Measurements from ENCODE around the gene SART1.

The SART1 gene

DNA sequence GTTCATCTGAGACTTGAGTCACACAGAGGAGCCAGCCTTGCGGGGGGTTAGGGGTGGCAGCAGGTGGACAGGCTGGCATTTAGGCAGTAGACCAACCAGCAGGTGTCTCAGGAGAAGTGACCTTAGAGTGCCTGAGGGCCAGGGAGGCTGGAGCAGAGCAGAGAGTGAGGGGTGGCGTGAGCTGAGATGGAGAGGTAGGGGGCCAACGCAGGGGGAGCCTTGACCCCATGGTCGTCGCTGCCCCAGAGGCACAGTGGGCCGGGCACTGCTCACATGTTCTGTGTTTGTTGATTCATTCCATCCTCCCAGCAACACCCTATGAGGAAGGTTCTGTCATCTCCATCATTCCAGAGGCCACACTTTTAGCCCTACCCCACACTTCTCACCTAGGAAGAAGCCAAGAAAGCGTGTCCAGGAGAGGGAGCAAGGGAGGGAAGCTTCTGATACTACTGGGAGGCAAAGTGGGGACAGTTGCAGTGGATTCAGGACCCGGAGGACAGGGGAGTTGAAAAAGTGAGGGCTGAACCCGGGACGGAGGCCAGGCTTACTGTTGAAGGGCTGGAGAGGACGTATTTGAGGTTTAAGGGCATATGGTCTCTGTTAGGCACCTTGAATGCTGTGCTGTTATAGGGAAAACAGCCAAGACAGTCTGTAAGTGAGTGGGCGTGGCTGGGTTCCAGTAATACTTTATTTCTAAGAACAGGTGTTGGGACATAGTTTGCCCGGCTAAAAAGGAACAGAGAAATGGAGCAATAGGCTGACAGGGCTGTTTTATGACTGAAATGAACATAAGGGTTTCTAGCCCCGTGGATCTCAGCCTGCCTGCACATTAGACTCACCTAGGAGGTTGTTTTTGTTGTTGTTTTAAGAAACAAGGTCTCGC, 7.3 kb downstream of the SART1 start:
- peaks cover 90% of the 10 kb centered on the region for H3K36me3 Mint-ChIP-seq
- H3K4me1 Mint-ChIP-seq = peaks cover 31% of the 10 kb centered on the region
- H3K9me3 Mint-ChIP-seq = no peaks in the 10 kb centered on the region
- ATAC-seq = no peak
- peak overlapping the region; percentile 35 for H3K27ac Mint-ChIP-seq
- DNase-seq (ENCODE audit: low spot score in 2 of 2) = no peak
- no peak overlapping the region for H3K4me3 Mint-ChIP-seq

DNA sequence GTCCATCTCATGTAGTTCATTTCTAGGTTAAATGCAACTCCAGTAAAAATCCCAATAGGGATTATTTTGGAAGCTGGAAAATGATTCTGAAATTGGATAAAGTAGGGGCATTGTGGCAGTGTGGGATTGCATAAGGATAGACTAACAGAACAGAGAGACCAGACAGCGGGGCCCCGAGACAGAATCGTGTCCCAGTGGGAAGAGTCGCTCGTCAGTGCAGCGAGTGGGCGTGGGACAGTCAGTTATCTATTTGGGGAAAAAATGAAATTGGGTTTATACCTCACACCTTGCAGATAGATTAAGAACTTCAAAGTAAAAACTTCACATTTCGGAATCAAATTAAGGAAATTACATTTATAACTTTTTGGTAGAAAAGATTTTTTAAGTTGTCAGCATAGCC, 10.6 kb downstream of the SART1 start:
- no peak for DNase-seq (ENCODE audit: low spot score in 2 of 2)
- Mint-ChIP-seq H3K9me3 (no peaks in the 10 kb centered on the region), H3K4me1 (peaks cover 29% of the 10 kb centered on the region), H3K36me3 (peaks cover 90% of the 10 kb centered on the region), H3K4me3 (no peak overlapping the region), H3K27ac (no peak overlapping the region)
- no peak for ATAC-seq

DNA sequence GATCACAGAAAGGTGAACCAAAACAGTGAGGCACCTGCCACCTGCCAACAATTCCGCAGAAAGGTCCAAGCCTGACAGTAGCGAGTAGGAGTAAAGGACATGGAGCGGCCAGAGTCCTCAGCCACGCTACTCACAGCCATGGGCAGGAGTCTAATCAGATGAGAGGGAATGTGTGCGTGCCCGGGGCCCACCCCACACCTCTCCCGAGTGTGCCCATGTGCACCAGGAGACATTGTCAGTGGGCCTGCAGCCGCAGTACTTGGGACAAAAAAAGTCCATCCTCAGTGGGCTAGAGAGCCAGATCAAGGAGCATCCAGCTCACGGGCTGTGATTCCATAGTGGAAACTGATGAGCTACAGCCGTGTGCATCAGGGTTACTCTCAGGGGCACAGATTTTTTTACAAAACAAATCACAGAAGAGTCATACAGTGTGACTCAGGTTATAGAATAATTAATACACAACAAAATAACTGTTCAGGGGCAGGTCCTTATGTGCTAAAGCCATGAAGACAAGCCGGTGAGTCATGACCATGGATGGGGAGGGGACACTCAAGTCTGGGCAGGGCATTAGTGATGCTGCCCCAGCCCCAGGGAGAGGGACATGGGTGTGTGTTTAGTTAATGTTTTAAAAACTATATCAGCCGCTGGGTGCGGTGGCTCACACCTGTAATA, 12.0 kb downstream of the SART1 start:
- DNase-seq (ENCODE audit: low spot score in 2 of 2) (no peak), ATAC-seq (no peak)
- Mint-ChIP-seq H3K4me3 (no peak overlapping the region), H3K4me1 (peaks cover 24% of the 10 kb centered on the region), H3K9me3 (no peaks in the 10 kb centered on the region), H3K36me3 (peaks cover 84% of the 10 kb centered on the region), H3K27ac (no peak overlapping the region)

DNA sequence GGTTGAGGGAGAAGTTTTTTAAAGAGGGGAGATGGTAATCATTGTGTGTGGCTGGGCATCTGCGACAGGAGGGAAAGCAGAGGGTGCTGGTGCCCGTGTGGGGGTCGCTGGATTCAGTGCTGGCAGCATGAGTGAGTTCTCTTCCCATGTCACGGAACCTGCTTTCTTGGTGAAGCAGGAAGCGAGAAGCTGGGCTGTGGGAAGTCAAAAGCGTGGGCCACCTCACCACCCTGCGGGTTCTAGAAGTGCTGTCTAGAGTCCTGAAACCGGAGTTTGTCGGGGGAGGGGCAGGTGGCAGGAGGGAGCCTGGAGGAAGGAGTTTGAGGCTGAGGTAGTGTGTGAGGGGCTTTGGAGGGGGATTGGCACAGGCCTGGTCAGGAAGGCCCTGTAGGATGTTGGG, 14.2 kb downstream of the SART1 start:
- Mint-ChIP-seq H3K36me3 (peaks cover 76% of the 10 kb centered on the region), H3K4me1 (peaks cover 13% of the 10 kb centered on the region), H3K27ac (peak overlapping the region; percentile 77), H3K4me3 (no peak overlapping the region), H3K9me3 (no peaks in the 10 kb centered on the region)
- ATAC-seq (no peak), DNase-seq (ENCODE audit: low spot score in 2 of 2) (no peak)

DNA sequence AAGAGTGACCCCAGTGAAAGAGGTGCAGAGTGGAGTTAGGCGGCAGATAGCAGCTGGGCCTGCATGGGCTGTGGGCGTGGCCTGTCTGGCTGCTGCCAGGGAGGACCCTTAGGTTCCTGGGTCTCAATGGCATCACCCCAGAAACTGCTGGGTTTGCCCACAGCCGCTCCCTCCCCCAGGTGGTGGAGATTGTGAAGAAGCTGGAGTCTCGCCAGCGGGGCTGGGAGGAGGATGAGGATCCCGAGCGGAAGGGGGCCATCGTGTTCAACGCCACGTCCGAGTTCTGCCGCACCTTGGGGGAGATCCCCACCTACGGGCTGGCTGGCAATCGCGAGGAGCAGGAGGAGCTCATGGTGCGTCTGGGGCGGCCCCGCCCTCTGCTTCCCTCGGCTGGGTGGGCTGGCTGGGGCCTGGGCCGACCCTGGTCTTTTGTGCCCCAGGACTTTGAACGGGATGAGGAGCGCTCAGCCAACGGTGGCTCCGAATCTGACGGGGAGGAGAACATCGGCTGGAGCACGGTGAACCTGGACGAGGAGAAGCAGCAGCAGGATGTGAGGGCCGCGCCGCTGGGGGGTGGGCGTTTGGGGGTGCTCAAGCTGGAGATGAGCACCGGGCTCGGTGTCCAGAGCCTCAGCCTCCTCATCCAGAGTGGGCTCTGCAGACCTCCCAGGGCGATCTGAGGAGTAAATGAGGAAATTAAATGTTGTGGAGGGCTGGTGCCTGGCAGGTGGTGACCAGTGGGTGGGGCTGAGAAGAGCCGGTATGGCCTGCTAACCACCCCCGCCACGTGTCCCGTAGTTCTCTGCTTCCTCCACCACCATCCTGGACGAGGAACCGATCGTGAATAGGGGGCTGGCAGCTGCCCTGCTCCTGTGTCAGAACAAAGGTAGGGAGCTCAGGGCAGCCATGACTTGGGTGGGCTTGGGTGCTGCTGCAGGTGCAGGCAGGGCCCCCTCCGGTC, 15.0 kb downstream of the SART1 start:
- peak overlapping the region; percentile 81 for H3K27ac Mint-ChIP-seq

DNA sequence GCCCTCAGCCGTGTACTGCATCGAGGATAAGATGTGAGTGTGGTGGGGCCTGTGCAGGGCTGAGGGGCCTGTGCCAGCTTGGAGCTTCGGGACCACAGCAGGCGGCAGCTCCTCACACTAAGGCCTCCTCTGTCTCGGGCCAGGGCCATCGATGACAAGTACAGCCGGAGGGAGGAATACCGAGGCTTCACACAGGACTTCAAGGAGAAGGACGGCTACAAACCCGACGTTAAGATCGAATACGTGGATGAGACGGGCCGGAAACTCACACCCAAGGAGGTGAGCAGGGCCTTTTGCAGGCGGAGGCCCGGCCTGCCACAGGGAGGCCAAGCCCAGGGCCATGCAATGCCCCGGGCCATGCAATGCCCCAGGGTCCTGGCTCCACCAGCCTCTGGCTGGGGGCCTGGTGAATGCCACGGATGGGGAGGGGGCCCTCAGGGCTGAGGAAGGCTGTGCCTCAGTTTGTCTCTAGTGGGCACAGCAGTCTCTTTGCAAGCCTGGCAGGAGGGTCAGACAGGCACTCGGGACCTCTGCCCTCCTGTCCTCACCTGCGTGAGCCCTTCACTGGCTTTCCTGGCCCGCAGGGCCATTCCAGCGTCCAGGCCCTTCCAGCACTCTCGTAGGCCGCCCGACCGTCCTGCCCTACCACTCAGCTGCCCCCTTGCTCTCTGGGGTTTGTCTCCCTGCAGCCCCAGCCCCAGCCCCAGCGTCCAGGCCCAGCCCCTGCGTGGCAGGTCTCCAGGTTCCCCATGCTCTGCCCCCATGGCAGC, 16.3 kb downstream of the SART1 start:
- Mint-ChIP-seq H3K9me3 (no peaks in the 10 kb centered on the region), H3K36me3 (peaks cover 71% of the 10 kb centered on the region), H3K27ac (peak overlapping the region; percentile 81), H3K4me3 (no peak overlapping the region), H3K4me1 (peaks cover 13% of the 10 kb centered on the region)
- ATAC-seq = no peak
- no peak for DNase-seq (ENCODE audit: low spot score in 2 of 2)

More for the DNA sequence above, 15.0 kb downstream of the SART1 start:
- peaks cover 82% of the 10 kb centered on the region for H3K36me3 Mint-ChIP-seq
- H3K9me3 Mint-ChIP-seq = no peaks in the 10 kb centered on the region
- H3K4me3 Mint-ChIP-seq = no peak overlapping the region
- no peak for DNase-seq (ENCODE audit: low spot score in 2 of 2)
- H3K4me1 Mint-ChIP-seq = peaks cover 13% of the 10 kb centered on the region
- ATAC-seq = no peak

DNA sequence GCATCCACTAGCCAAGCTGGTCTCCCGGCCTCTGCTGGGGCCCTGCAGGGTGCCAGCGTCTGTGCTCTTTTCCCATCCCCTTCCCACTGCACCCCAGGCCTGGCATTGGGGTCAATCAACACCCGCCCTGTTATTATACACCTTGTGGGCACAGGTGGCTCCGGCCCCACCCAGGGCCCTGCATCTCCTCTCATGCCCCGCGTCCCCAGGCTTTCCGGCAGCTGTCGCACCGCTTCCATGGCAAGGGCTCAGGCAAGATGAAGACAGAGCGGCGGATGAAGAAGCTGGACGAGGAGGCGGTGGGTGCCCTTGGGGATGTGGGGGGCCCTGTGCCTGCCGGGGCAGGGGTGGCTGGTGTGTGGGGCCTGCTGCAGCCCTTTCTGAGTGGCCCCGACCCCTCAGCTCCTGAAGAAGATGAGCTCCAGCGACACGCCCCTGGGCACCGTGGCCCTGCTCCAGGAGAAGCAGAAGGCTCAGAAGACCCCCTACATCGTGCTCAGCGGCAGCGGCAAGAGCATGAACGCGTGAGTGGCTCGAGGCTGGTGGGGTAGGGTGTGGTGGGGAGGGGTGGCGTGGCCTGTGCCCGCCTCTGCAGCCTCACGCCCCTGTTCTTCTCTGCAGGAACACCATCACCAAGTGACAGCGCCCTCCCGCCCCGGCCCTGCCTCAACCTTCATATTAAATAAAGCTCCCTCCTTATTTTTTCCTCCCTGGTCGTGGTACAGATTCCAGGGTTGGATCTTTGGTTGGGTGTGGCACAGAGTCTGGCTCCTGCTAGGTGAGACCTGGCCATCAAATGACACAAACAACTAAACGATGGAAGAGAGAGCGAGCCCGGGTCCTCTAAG, 17.1 kb downstream of the SART1 start:
- Mint-ChIP-seq H3K4me1 (peaks cover 13% of the 10 kb centered on the region), H3K4me3 (no peak overlapping the region), H3K9me3 (no peaks in the 10 kb centered on the region), H3K27ac (no peak overlapping the region), H3K36me3 (peaks cover 63% of the 10 kb centered on the region)
- no peak for DNase-seq (ENCODE audit: low spot score in 2 of 2)
- no peak for ATAC-seq

DNA sequence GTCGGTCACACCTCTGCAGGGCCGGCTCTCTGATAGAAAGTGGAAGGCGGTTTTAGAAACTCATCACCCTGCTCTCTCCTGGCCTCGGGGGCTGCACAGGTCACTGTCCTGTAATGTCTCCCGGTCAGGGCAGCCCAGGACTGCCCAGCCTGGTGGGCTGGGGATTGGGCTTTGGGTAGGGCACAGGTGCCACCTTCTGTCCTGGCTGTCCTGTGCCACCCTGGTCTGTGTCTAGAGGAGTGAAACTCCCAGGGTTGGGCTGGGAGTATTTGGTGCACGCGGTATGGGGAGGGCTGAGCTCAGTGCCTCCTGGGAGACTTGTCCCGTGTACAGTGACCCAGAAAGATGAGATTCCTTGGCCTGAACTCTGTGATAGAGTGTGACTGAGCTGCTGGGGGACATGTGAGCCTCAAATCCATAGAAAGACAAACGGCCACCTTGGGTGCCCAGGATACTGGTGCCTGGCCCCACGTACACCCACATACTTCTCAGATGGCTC, 17.8 kb downstream of the SART1 start:
- no peak overlapping the region for H3K27ac Mint-ChIP-seq
- DNase-seq (ENCODE audit: low spot score in 2 of 2) = no peak
- peaks cover 56% of the 10 kb centered on the region for H3K36me3 Mint-ChIP-seq
- H3K4me3 Mint-ChIP-seq = no peak overlapping the region
- H3K9me3 Mint-ChIP-seq = no peaks in the 10 kb centered on the region
- H3K4me1 Mint-ChIP-seq = peaks cover 13% of the 10 kb centered on the region
- ATAC-seq = no peak

DNA sequence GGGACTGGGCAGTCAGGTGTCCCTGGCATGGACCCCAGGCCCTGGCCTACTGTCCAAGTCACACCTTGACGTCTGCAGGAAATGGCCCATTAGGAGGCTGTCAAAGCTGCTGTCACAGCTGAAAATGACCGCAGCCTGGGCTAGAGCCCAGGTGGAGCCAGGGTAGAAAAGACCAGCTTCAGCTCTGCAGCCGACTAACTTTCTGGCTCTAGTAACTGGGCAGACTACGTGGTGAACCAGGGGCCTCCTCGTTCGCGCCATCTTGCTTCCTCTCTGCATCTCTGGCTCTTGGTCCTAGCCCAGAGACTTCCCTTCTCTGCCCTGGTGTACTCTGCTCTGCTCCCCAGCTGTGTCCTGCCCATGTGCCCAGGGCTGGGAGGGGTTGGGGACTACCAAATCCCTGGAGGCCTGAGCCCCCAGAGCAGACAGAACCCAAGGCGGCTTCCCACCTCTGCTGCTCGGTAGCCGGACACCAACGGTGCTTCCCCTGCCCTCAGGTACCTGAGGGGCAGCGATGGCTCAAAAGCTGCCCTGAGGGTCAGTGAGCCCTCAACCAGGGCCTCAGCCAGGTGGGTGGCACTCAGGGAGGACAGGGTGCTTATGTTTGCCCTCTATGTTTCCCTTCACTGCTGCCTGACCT, 19.7 kb downstream of the SART1 start:
- ATAC-seq (no peak), DNase-seq (ENCODE audit: low spot score in 2 of 2) (no peak)
- Mint-ChIP-seq H3K4me1 (peaks cover 3% of the 10 kb centered on the region), H3K27ac (peak overlapping the region; percentile 37), H3K36me3 (peaks cover 37% of the 10 kb centered on the region), H3K4me3 (no peak overlapping the region), H3K9me3 (no peaks in the 10 kb centered on the region)

DNA sequence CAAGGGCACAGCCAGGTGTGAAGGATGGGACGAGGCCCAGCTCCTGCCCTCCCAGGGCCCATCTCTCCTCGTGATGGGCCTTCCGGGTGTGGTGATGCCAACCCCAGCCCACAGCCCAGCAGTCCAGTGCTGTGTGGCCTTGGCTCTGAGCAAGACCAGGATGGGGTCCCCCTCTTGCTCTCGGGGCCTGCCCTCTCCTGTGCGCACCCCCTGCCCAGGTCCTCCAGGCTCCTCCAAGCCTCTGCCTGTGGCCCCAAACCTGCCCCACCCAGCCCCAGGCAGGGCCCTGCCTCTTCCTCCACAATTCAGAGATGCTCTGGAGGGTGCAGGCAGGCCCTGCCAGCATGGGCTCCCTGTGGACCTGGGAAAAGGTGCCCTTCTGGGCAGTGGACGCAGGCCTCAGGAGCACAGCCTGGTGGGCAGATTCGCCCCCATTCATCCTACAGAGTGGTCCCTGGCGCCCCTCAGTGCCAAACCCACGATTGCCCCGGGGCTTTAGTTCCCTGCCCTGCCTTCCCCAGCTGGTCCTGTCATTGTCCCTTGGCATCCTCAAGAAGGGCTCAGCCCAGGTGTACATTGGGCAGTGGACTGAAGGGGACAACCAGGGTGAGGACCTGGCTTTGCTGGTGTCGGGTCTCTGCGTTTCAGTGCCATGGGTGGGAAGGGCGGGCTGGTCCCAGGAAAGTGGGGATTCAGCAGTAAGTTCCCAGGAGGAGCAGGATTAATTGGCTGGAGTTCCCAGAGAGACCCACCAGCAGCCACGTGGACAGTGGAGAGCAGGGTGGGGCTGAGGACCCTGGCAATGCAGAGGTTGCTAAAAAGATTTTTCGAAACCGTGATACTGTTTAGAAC, 20.7 kb downstream of the SART1 start:
- Mint-ChIP-seq H3K36me3 (peaks cover 27% of the 10 kb centered on the region), H3K9me3 (no peaks in the 10 kb centered on the region), H3K4me1 (no peaks in the 10 kb centered on the region), H3K27ac (no peak overlapping the region), H3K4me3 (no peak overlapping the region)
- ATAC-seq (peak; percentile 20), DNase-seq (ENCODE audit: low spot score in 2 of 2) (no peak)

DNA sequence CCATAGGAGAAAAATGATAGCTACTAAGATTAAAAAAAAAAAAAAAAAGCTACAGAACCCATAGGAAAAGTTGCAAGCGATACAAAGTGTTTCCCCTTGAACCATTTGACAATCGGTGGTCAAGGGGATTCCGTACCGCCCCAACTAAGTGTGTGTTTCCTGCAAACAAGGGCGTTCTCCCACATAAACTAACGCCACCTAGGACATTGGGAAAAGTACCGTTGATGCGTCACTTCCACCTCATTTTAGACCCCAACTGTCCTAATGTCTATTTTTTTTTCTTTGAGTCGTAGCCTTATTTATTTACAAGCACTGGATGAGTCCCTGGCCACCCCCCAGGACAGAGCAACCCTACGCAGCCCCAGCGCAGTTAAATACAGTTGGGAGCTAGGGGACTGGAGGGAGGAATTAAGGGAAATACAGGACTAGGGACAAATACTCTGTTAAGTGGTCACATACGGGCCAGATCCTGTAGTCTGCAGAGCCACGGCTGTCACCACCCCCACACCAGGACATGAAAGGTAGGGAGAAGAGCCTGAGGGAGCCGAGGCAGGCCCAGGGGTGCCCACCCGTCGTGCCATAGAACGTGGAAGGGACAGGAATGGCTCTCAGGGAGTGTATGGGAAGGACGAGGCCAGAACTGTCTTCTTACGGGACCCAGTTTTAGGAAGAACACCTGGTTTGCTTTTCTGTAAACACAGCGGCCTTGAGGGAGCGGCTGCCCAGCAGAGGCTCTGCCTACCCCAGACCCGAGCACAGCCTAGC, 21.5 kb downstream of the SART1 start:
- no peaks in the 10 kb centered on the region for H3K4me1 Mint-ChIP-seq
- DNase-seq (ENCODE audit: low spot score in 2 of 2) = no peak
- no peaks in the 10 kb centered on the region for H3K9me3 Mint-ChIP-seq
- no peak overlapping the region for H3K27ac Mint-ChIP-seq
- H3K4me3 Mint-ChIP-seq = no peak overlapping the region
- H3K36me3 Mint-ChIP-seq = peaks cover 25% of the 10 kb centered on the region
- ATAC-seq = no peak

DNA sequence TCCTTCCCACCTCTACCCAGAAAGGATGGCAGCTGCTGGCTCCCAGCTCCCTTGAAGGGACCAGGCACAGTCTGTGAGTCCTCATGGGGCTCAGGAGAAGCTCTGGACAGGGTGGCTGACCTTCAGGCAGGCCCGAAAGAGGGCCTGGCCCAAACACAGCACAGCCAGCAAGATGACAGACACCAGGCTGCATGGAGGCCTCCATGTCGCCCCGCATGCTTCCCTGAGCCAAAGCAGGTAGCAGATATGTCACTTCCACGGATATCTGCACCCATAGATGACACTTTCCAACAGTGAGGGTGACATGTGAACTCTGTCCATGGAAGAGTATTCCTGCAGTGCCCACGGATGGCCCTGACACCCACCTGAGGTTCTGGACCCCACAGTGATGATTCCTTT, 22.1 kb downstream of the SART1 start:
- Mint-ChIP-seq H3K36me3 (peaks cover 20% of the 10 kb centered on the region), H3K9me3 (no peaks in the 10 kb centered on the region), H3K4me1 (no peaks in the 10 kb centered on the region), H3K4me3 (no peak overlapping the region), H3K27ac (no peak overlapping the region)
- no peak for DNase-seq (ENCODE audit: low spot score in 2 of 2)
- no peak for ATAC-seq
